GM19025 (cell line): ENCODE data around the gene FBXW12.

Experiments
- ATAC-seq: cut with Tn5 transposase; IDR thresholded peaks from one replicate; pipeline ENCODE4 v1.9.1; 2021; ENCODE audit warnings: mild to moderate bottlenecking, low read depth, moderate library complexity; ENCODE audit not compliant: unreplicated experiment

FBXW12 gene

DNA sequence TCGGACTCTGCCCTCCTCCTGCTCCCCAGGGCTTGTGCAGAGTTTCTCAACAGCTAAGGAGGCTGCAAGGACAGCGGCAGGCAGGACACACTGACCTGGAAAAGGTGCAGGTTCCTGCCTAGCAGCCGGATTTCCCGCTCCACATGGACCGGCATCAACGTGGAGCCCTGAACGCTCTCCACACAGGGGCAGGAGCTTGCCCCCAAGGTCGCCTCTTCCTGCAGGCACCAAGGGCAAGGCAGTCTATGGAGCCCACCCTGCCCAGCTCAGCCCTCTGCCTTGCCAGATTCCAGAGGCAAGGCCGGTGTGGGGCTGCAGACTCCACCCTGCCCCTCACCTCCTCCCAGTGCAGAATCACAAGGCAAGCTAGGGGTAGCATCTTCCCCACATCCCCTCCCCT lies 47.1 kb downstream of the FBXW12 start:
- ATAC-seq, result no peak

DNA sequence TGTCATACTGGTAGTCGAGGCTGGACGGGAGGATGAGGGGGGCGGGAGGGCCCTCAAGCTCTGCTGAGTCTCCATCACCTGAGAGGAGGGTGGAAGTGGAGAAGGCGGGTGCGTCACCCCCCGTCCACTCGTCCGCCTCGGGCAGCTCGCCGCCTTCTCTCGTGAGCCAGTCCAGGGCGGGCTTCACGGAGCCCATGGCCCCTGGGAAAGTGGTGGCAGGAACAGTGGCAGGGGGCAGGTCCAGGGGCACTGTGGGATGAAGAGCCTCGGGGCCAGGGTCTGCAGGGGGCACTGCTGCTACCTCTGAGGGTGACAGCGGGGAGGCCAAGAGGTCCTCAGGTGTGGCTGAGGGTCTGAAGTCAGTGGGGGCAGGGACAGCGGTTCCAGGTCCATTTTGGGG lies 47.6 kb downstream of the FBXW12 start:
- no peak for ATAC-seq

DNA sequence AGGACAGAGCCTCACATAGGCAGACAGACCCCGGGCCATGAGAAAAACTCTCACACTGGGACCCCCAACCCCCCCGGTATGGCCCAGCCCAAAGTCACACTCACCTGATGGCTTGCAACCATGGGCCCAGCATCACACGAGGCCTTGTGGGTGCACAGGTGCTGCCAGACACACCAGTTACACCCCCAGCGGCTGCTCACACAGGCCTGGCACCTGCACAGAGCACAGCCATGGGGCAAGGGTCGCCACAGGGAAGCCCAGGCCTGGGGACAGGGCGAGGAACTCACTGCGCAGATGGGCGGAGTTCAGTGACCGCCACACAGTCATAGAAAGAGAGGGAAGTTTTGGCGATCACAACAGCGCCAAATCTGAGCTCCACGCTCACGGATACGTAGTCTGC lies 48.5 kb downstream of the FBXW12 start:
- ATAC-seq, result no peak

DNA sequence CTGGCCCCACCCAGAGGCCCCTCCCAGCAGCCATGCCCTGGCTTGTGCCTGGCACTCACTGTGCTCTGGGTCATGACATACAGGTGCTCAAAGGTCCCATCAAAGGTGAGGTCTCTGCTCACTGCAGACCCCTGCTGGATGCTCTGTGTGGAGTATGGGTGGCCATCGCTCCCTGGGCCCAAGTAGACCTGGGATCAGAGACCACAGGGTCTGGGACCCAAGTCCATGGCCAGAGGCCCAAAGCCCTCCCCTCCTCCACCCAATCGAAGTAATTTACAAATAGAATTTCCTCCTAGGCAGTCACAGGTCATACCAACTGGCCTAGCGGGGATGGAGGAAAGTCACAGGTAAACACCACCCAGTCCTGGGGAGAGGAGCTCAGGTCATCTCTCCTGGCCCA lies 50.3 kb downstream of the FBXW12 start:
- ATAC-seq, result no peak

DNA sequence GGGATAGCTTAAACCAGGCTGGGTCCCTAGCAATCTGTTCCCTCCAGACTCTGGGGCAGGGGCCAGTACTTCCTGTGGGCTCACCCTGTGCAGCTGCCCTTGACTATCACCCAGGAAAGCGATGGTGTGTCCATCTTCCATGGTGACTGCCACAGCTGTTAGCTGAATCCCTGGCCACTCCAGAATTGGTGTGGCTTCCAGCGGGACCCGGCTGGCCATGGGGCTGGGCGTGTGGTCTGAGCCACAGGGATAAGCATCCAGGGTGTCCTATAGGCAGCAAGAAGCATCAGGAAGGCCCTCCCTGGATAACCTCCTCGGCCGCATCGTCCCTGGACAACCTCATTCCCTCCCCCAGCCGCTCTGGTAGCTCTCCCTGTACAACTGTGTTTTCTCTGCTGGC lies 50.7 kb downstream of the FBXW12 start:
- ATAC-seq, result no peak

DNA sequence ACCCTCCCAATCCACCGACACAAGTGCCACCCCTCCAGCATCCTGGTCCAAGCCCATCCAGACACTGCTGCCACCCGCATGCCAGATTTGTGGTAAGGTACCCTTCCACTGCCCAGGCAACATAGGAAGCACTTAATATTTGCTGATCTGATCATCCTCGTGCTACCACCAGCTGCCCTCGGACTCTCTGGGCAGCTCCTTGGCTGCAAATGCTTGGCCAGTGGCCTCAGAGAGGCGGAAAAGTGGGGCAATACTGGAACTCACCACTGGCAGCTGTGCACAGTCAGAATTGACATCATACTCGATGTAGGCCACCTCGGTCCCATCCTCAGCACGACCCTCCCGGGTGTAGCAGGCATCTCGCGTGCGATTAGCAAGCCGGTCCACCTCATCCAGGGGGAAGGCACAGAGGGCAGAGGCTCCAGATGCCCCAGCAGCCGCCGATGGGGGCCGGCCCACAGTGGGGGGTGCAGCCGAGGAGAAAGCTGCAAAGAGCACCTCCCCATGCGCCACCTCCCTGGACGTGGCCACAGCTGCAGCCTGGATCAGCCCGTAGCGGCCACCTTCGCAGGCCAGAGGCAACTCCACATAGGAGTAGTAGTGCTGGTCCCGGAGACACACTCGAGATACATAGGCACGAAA lies 51.3 kb downstream of the FBXW12 start:
- ATAC-seq, result no peak

DNA sequence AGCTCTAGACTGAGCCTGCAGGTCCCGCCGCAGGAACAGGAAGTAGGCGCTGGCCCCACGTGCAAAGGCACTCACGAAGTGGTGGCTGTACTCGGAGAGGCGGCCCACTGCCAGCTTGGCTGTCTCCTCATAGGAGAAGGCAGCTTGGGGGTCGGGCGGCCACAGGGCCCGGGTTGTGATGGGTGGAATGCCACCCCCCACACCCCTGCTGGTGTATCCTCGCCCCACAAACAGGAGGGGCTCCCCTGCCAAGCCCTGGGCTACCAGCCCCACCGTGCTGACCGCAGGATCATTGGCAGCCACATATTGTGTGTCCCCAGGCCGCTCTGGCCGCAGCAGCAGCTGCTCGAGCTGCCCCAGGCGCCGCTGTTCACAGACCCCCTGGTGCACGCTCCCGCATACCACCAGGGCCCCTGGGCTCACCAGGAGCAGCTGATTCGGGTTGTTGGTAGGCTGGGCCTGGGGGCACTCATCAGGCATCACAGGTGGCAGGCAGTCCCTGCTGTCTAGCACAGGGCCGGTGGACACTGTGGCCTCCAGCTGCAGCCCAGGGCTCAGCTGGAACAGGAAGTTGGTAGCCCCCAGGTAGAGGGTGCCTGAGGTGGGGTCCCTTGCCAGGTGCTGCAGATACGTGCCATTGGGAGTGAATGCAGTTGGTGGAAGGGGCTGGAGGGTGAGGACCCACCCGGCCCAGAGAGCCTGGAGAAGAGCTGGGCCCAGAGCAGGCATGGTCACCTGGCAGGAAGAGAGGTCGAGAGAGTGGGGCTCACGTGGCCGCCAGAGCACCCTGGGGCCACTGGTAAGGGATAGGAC lies 52.1 kb downstream of the FBXW12 start:
- no peak for ATAC-seq

DNA sequence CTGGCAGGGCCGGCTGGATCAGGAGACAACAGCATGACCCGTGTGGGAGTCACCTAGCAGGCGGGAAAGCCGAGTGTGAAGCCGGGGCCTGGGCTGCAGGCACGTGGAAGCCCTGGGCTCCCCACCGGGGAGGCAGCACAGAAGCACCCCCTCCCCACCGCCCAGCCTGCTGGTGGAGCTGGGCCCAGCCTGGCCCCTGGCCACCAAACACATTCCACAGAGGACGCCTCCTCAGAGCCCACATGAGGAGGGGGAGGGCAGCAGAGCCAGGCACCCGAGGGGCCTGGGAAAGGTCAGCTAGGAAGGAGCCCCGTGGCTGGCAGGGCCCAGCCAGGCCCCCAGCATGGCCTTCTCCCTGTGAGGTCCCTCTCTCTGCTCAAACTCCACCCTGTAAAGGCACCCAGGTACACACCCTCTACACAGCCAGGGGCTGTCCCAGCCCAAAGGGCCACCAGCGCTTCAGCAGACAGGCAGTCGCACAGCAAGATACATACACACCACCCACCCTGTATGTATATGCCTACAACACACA lies 53.3 kb downstream of the FBXW12 start:
- no peak for ATAC-seq

DNA sequence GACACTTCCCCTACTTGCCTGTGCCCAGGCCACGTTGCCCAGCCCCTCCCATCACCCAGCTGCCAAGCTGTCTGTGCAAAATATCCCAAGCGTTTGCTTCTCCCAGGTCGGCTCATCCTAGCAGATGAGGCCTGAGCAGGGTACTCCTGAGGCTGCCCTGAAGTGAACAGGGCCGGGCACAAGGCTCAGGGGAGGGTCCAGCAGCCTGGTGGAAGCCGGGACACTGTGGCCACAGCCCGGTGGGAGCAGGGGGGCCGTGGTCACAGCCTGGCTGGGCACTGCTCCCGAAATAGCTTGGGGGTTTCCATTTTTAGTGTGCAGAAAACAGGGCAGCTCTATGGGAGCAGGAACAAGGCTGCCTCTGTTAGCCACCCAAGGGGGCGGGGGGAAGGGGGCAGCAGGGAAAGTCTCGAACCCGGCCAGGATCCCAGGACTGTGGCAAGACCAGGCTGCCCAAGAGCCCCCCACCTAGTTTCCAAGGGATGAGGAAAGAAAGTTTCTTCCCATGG lies 54.4 kb downstream of the FBXW12 start:
- no peak for ATAC-seq

DNA sequence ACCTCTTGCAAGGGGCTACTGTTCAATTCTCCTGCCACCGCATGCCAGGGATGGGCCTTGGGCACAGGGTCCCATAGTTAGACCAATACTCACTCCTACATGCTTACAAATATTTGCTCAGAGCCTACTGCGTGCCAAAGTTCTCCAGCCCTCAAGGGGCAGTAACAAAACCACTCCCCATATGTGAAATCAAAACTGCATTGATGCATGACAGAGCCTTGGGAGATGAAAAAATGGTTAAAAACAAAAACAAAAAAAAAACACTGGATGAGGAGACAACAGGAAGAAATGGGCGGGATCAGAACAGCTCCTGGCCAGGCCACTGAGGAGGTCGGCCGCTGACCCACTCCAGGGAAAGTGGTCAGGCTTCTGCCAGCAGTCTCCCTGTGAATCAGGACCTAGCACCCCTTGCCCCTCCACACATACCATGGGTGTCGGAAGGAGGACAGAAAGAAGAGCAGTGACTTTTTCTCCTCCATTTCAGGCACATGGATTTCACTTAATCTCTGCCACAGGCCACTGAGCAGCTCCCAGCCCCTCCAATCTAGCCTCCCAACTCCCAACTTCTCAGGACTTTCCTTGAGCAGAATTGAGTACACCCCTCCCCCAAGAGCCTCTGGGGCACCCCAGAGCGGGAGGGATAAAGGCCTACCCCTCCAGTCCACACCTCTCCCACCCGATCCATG lies 55.1 kb downstream of the FBXW12 start:
- ATAC-seq, result no peak

DNA sequence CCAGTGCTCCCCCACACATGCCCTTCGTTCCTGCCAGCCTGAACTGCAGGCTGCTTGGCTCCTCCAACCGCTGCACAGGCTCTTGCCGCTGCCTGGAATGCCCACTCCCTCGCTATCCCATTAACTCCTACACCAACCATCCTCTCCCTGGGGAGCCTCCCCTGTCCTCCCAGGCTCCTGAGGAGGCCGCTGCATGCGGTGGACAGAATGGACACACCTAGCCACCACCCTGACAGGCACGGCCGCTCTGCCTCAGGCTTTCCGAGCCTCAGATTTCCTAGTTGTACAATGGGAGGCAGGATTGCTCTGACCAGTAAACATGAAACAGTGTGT lies 55.6 kb downstream of the FBXW12 start:
- ATAC-seq, result no peak

DNA sequence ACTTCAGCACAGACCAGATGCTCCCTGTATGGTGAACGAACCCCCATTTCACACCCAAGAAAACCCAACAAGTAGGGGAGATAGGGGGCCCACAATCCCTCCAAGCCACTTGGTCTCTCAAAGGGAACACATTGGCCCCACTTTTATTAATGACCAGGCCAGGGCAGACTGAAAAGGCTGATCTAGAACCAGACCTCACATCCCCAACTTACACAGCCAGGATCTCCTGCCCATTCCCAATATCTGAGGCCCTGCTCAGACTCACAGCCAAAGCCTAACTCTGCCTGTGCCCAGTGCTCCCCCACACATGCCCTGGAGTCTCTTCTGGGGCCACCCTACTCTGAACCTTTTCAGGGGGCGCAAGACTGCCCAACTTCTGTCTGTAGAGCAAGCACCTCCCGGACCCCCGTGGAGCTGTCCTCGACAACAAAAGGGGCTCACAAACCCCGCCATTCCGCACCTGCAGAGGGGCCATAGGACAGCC lies 56.1 kb downstream of the FBXW12 start:
- ATAC-seq, result no peak

DNA sequence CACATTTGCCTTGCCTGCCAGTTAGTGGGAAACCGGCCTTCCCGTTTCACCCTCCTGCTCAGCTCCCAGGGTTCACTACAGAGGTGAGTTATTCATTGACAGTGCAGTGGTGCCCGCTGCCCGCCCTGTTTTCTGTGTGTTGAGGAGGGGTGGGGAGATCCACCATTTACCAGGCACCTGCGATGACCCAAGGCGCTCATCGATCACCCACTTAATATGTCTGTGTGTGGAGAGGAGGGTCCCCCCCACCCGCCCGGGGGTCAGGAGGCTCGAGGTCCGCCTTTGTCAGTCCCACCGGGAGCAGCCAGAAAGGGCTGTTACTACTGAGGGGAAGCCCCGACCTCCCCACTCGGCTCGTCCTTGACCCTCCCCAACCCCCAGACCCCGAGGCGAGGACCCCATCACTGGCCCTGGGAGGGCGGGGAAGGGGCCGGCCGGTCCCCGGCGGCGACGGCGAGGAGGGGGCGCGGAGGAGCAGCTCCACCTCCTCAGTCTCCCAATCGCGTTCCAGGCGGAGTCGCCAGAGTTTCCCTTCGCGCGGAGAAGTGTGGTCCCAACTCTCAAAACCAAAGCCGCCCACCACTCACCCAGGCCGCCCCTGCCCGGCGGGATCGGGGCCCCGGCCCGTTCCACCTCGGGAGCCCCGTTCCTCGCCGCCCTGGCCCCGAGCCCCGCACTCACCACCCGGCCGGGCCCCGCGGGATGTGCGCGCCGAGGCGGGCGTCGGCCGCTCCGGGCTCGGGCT lies 56.7 kb downstream of the FBXW12 start:
- no peak for ATAC-seq

DNA sequence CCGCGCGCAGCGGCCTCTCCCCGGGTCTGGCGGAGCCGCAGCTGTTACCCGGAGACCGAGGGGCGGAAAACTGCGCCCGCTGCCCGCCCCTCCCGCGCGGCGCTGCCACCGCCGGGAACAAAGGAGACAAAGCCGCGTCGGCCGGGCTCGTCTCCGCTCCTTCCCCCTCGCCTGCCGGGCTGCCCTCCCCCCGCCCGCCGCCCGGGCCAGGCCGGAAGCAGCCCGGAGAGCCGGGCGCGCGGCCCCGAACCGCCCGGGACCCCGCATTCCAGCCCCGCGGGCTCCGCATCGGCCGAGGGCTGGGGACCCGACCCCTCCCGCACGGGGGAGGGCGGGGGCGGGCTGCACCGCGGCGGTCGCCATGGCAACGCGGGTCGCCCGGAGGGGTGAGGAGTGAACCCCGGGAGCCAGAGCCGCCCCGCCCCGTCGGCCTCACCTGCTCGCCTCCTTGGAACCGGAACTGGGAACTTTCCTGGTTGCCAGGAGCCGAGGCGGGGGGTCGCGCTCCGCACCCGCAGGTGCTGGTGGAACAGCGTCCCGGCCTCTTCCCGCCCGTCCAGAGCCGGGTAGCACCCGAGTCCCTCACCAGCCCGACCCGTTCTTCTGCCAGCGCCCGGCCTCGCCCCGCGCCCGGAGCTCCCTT lies 57.4 kb downstream of the FBXW12 start:
- ATAC-seq, result no peak

DNA sequence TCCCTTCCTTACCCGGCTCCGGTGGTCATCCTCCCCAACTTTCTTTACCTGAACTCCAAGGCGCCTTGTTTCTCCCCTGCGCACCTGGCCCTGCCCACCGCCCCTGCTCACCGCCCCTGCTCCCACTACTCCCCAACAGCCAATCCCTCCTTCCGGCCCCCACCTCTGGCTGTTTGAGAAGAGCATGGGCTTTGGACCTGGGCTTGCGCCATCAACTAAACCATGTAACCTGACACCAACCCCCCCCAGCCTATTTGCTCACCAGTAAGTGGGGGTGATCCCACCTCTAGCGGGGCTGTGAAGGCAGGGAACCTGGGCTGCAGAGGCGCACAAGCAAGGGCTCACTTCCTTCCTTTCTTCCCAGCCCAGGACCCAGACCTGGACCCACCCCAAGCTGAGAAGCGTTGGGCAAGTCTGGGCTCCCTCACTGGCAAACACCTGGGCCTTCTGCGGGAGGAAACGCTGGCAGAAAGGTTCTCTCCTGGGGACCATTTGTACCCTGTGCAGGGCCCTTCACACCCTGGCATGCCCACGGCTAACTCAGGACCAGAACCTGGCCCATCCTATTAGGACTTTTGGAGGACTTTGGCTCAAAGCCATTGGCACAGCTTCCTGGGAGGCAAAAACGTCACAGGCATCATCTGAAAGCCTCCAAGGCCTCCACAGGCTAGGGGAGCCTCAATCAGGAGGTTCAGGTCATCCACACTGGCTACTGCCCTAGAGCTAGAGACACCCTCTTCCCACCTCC lies 58.1 kb downstream of the FBXW12 start, which contains the start of gene PLXNB1:
Gene PLXNB1, minus strand, starts transcription at position 127 of the 748 bp plus-strand sequence. CDS start 5,475 bp downstream, outside the sequence.
- no peak for ATAC-seq

DNA sequence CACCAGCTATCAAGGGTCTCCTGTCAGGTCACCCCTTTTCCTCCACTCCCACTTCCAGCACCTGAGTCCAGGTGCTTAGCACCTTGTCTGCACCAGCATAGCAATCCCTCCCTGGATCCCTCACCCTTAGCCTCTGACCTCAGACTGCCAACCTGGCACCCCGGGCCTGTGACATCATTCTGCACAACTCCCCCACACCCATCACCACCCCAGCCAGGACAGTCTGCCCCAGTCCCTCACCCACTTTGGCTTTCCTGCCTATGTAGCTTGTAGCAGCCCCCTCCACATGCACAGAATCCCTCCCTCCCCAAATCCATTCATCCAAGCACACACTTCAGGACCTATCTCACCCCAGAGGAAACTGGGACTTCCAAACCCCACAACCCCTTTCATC lies 58.7 kb downstream of the FBXW12 start:
- no peak for ATAC-seq

DNA sequence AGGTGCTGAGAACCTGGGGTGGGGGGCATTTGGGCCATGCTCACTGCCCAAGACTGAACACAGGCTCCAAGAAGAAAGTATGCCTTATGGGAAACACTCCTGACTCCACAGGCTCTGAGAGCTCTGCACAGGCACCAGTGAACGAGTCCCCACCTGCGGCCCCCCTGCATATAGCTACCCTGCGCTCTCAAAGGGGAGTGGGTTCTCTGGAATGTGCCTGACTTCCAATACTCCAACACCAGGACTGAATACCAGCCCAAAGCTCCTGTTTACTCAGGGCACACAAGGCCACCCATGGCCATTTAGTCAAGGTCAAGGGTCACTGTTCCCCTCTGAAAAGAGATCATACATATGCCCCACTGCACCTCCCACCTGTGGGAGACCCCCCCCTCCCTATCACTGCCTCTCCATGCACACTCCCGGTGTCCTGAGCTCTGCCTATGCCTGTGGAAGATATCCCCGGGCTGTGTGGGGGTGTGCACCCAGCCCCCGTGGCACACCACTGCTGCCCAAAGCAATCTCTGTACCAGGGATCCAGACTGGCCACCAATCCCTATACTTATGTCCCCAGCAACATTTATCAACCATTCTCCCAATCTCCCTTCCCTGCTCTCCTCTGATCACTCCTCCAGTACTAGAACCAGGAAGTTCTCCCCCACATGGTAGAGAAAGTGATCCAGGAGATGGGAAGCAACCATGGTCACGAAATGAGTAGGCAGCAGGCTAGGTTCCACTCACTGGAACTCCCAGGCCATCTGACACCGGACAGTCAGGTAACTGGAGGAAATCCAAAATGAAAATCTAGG lies 59.4 kb downstream of the FBXW12 start:
- no peak for ATAC-seq
